Forelimb muscle (tissue), 1 donor: Measurements from ENCODE around the gene TNFAIP8L1. TPM values are rescaled to one million over a fixed set of nuclear protein-coding genes. Genes with fewer than 3 reads are reported as not detected.
"Not testable (repeated sequence)": the region's sequence is repeated elsewhere in the genome, so short reads cannot be mapped to it uniquely, and the experiment has no call there.

Experiments
- DNase-seq: peaks from one replicate; pipeline ENCODE4 v3.0.0-alpha.2; 2013; ENCODE audit warnings: low read depth
- polyA plus RNA-seq: library from polyadenylated mRNA; unstranded; fragments of 120-200 nt; gene quantifications from one replicate; pipeline ENCODE4 v1.2.1, GENCODE V29; 2013; ENCODE audit not compliant: insufficient read length

The TNFAIP8L1 gene
- polyA plus RNA-seq = 9.5 TPM

DNA sequence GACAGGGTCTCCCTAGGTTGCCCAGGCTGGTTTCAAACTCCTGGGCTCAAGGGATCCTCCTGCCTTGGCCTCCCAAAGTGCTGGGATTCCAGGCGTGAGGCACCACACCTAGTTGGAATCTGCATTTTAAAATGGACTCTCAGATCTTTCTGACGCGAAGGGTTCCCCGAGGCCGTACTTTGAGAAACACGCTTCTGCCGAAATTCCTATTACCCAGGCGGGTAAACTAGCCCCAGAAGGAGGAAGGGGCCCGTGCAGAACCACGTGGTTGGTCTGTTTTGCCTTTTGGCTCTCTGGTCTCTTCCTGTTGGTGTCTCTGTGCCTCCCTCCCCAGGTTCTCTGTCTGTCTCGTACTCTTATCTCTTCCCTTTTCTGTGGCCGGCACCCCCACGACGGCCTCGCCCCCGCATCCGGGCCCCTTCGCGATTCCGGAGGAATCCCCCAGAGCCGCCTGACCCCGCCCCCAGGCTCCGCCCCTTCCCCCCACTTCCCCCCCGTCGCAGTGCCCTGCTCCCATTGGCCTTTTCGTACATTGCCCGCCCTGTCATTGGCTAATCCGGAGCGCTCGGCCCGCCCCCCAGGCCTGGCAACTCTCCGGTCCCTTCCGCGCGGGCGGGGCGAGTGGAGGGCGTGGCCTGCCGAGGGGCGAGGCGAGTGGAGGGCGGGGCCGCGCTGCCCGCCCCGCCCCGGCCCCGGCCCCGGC, at the start of gene TNFAIP8L1:
TSS of gene TNFAIP8L1 (plus strand) at position 689 of the 703 bp plus-strand sequence. CDS start 12,354 bp downstream, outside the sequence.
- peak; percentile 48 for DNase-seq

- DNase-seq = no peak
Observed at GRCh38 chr19:4589579-4590410, 49.5 kb upstream of the TNFAIP8L1 start.

GRCh38 chr19:4590559-4590958, 48.8 kb upstream of the TNFAIP8L1 start:
- DNase-seq = no peak

DNA sequence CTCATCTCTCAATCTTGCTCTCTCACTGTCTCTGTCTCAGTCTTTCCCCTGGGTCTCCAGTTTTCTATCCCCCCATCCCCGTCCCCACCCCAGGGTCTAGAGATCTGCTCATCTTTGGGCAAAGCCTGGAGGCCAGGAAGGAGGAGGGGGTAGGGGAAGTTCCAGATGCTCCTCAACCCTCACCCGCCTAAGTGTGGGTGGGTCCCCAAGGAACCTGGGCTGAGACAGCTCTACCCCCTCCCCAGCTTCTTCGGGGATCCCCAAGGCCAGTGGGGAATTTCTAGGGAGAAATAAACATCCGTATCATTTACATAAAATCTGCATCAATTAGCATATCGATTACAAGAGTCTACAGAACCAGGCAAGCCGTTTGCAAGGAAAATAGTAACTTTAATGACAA, 48.0 kb upstream of the TNFAIP8L1 start:
- DNase-seq = no peak

GRCh38 chr19:4592445-4592844, 46.9 kb upstream of the TNFAIP8L1 start:
- DNase-seq = no peak

DNA sequence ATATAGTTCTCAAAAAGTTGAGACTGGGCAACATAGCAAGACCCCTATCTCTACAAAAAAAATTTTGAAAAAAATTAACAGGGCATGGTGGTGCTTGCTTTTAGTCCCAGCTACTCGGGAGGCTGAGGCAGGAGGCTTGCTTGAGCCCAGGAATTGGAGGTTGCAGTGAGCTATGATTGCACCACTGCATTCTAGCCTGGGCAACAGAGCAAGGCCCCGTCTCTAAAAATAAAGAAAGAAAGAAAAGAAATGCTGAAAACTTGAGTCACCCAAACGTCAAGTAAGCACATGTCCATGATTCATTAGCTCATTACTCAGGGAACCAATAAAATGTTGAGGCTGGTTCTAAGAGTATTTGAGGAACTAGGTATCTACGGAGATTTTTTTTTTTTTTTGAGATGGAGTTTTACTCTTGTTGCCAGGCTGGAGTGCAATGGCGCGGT, 45.9 kb upstream of the TNFAIP8L1 start:
- no peak for DNase-seq

DNA sequence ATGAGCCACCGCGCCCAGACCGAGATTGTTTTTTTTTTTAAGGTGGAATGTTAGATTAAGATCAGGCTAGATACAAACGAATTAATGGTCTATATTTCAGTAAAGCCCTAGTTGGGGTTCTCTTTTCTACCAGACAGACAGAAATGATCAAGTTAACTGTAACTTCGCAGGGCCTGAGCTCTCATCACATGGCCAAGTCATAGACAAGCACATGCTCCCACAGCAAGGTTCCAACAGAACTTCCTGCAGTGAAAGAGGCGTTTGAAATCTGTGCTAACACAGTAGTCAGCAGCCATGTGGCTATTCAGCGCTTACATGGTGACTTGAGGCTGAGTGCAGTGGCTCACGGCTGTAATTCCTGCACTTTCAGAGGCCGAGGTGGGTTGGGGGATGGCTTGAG, 45.1 kb upstream of the TNFAIP8L1 start:
- DNase-seq = no peak

- not testable (repeated sequence) for DNase-seq
Observed at GRCh38 chr19:4595158-4595557, 44.2 kb upstream of the TNFAIP8L1 start.

DNA sequence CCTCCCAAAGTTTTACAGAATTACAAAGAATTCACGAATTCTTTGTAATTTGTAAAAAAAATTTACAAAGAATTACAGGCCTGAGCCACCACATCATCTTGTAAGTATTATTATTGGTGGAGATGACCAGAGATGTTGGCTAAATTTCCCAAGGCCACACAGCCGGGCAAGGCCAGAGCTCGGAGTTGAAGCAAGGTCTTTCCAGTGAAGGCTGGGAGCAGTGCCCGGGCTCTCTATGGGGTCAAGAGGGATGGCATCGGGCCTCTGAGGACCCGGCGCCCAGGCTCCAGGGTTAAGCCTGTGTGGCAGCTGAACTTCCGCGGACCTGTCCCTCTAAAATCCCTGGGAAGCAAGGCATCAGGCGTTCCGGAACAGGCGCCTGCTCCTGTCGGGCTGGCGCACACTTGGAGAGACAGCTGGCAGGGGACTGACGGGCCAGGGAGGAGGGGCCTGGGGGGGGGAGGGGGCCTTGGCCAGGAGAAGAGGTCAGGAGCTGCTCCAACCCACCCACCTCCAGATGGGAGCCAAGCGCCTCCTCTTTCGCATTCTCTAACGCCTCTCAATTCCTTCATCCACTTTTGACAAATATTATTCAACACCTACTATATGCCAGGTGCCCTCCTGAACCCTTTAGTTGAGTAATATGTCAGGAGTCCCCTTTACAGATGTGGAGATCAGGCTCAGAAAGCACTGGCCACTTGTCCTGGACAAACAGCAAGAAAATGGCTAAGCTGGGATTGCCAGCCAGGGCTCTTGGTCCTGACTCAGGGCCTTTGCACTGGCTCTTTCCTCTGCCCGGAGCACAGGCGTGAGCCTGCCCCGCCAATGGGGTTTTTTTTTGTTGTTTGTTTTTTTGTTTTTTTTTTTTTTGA, 43.0 kb upstream of the TNFAIP8L1 start:
- DNase-seq = no peak

- no peak for DNase-seq
Observed at GRCh38 chr19:4597278-4597974, 41.9 kb upstream of the TNFAIP8L1 start.

DNA sequence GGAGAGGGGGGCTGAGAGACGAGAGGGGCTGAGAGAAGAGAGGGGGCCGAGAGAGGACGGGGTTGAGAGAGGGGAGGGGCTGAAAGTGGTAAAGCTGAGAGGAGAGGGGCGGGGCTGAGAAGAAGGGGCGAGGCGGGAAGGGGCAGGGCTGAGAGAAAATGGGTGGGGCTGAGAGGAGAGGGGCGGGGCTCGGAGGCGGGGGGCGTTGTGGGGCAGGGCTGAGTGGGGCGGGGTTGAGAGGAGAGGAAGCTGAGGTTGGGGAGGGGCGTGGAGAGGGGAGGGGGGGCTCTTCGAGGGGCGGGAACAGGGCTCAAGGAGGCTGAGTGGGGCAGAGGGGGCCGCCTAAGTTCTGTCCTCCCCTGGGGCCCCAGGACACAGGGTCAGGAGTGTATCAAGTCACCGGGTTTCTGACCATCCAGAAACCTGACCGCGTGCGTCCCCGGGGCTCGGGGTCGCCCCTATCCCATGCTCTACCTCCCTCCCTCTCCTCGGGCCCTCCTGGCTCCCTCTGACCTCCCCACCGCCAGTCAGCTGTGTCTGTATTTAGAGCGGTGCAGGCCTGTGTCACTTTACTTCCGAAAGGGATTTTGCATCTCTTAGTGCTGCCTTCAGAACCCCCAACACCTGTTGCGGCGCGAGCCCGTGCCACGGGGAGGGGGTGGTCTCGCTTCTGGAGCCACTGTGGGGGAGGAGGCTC, 41.2 kb upstream of the TNFAIP8L1 start:
- no peak for DNase-seq

DNA sequence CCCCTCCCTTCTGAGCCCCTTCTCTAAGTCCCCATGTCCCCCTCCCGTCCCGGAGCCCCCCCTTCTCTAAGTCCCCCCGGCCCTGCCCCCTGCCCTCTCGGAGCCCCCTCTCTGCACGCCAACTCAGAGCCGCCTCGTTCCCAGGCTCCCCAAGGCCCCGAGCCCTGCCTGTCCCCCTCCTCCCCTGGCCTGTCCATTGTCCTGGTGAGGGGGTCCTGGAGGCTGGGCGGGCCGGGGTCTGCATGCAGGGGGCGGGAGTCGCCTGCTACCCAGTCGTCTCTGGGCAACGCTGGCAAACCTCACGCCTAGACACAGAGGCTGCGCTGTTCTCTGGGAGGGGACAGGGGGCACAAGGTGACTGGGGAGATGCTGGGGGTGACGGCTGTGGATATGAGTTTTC, 40.6 kb upstream of the TNFAIP8L1 start:
- DNase-seq = no peak

DNA sequence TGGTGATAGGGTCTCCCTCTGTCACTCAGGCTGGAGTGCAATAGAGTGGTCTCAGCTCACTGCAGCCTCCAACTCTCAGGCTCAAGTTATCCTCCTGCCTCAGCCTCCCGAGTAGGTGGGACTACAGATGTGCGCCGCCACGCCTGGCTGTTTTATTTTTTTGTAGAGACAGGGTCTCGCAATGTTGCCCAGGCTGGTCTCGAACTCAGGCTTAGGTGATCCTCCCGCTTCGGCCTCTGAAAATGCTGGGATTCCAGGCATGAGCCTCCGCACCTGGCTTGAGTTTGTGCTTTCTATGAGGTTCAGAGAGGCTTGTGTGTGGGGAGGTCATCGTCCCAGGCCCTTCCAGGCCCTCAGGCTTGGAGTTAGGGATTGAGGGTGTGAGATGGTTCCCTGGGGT, 39.2 kb upstream of the TNFAIP8L1 start:
- no peak for DNase-seq

- DNase-seq = no peak
Observed at GRCh38 chr19:4600893-4601292, 38.4 kb upstream of the TNFAIP8L1 start.

GRCh38 chr19:4602173-4602788, 37.0 kb upstream of the TNFAIP8L1 start:
- no peak for DNase-seq

- no peak for DNase-seq
Observed at GRCh38 chr19:4602915-4603314, 36.4 kb upstream of the TNFAIP8L1 start.

DNA sequence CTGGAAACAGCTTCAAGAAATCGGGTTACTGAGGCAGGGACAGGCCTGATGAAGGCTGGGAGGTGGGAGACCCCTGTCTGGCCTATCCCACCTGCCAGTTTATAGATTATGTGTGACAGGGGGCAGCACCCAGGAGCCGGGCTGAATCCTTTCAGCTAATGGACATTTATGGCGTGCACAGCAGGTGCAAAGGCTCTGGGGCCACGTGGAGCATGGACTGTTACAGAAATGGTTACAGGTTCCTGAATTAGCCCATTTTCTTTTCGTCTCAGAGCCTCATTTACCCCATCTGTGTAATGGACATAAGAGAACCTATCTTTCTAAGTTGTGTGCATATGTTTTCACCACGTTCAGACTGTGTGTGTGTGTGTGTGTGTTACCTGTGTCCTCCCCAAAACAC, 34.4 kb upstream of the TNFAIP8L1 start:
- DNase-seq = no peak

DNA sequence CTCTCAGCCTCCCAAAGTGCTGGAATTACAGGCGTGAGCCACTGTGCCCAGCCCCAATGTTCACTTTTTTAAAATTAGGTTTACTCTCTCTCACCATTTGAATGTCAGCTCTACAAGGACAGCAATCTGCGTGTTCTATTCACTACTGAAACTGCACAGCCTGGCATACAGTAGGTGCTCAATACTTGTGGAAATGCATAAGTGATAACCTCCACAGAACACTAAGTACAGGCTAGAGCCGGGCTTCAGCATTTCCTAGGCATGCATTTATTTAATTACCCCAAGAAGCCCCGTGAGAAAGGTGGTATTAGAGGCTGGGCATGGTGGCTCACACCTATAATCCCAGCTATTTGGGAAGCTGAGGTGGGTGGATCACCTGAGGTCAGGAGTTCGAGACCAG, 33.1 kb upstream of the TNFAIP8L1 start:
- DNase-seq = no peak

DNA sequence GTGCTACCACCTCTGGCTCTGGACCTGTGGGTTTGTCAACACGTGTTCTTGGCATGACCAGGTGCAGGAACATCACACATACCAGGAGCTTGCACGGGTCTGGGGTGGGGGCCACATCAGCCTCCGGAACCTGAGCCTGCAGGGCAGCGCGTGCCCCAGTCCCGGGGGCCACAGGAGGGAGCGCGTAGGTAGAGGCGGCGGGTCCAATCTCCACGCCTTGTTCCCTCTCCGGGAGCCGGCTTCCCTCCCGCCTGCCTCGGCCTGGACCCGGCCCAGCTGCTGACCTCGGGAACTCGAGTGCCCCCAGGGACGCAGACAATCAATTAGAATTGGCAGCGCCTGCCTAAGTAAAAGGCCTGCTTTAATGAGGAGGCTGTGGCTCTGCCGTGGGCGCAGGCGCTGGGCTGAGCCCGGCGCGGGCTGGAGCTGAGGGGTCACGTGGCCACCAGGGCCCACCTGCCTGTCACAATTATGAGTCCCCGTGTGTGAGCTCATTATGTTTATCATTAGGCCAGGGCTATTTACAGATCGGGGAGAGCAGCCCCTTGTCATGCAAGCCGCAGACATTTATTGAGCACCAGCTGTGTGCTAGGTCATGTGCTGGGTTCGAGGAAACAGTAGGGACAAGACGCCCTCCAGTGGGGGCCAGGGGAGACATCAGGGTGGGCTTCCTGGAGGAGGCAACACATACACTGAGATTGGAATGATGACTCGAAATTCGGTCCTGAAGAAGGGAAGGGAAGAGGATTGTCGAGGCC, 32.2 kb upstream of the TNFAIP8L1 start:
- peak; percentile 38 for DNase-seq
